Measurements from ENCODE around the gene SRBD1. TPM values are rescaled to one million over a fixed set of nuclear protein-coding genes. Genes with fewer than 3 reads are reported as not detected.

Gene SRBD1
- total RNA-seq, 2 experiments from 2014 or later: 17.6 to 22.2 TPM

- Mint-ChIP-seq H3K4me1 (peaks cover 9% of the 10 kb centered on the region), H3K36me3 (no peaks in the 10 kb centered on the region), H3K27me3 (peaks cover 63% of the 10 kb centered on the region), H3K9me3 (ENCODE audit: low read depth) (no peaks in the 10 kb centered on the region), H3K4me3 (no peak overlapping the region), H3K27ac (no peak overlapping the region)
- DNase-seq (no peak), ATAC-seq (no peak)
- CTCF ChIA-PET: no interaction called here
Observed at GRCh38 chr2:45626387-45627221, 15.5 kb upstream of the SRBD1 start.

- H3K27ac Mint-ChIP-seq: no peak overlapping the region
- no peak overlapping the region for H3K4me3 Mint-ChIP-seq
- ATAC-seq (no peak), DNase-seq (no peak)
- no peaks in the 10 kb centered on the region for H3K36me3 Mint-ChIP-seq
- H3K27me3 Mint-ChIP-seq: peaks cover 56% of the 10 kb centered on the region
- CTCF ChIA-PET: no interaction called here
- peaks cover 9% of the 10 kb centered on the region for H3K4me1 Mint-ChIP-seq
- H3K9me3 Mint-ChIP-seq (ENCODE audit: low read depth): no peaks in the 10 kb centered on the region
Observed at GRCh38 chr2:45625824-45626223, 14.8 kb upstream of the SRBD1 start.

- no peaks in the 10 kb centered on the region for H3K9me3 Mint-ChIP-seq (ENCODE audit: low read depth)
- ATAC-seq (no peak), DNase-seq (no peak)
- no peak overlapping the region for H3K4me3 Mint-ChIP-seq
- CTCF ChIA-PET: no interaction called here
- H3K27me3 Mint-ChIP-seq: peaks cover 46% of the 10 kb centered on the region
- H3K27ac Mint-ChIP-seq: no peak overlapping the region
- H3K4me1 Mint-ChIP-seq: peaks cover 9% of the 10 kb centered on the region
- no peaks in the 10 kb centered on the region for H3K36me3 Mint-ChIP-seq
Observed at GRCh38 chr2:45623098-45623497, 12.0 kb upstream of the SRBD1 start.

- ATAC-seq: peak; percentile 23
- Mint-ChIP-seq H3K4me1 (peaks cover 9% of the 10 kb centered on the region), H3K4me3 (no peak overlapping the region), H3K27me3 (peaks cover 41% of the 10 kb centered on the region), H3K27ac (no peak overlapping the region), H3K9me3 (ENCODE audit: low read depth) (no peaks in the 10 kb centered on the region), H3K36me3 (no peaks in the 10 kb centered on the region)
- CTCF ChIA-PET: no interaction called here
- no peak for DNase-seq
Observed at GRCh38 chr2:45622336-45623075, 11.4 kb upstream of the SRBD1 start.

- no peak overlapping the region for H3K27ac Mint-ChIP-seq
- H3K36me3 Mint-ChIP-seq: no peaks in the 10 kb centered on the region
- H3K4me1 Mint-ChIP-seq: peaks cover 2% of the 10 kb centered on the region
- H3K9me3 Mint-ChIP-seq (ENCODE audit: low read depth): no peaks in the 10 kb centered on the region
- ATAC-seq (no peak), DNase-seq (no peak)
- CTCF ChIA-PET: interaction anchor here (2.0 kb wide), 1 partner anchor 161 kb away, joined by 8 read pairs; no protein-coding TSS in a partner anchor
- H3K4me3 Mint-ChIP-seq: no peak overlapping the region
- peaks cover 10% of the 10 kb centered on the region for H3K27me3 Mint-ChIP-seq
Observed at GRCh38 chr2:45617496-45617895, 6.4 kb upstream of the SRBD1 start.

- H3K4me1 Mint-ChIP-seq: peaks cover 1% of the 10 kb centered on the region
- DNase-seq (no peak), ATAC-seq (no peak)
- H3K27ac Mint-ChIP-seq: no peak overlapping the region
- peaks cover 8% of the 10 kb centered on the region for H3K27me3 Mint-ChIP-seq
- CTCF ChIA-PET: no interaction called here
- H3K4me3 Mint-ChIP-seq: no peak overlapping the region
- H3K9me3 Mint-ChIP-seq (ENCODE audit: low read depth): no peaks in the 10 kb centered on the region
- no peaks in the 10 kb centered on the region for H3K36me3 Mint-ChIP-seq
Observed at GRCh38 chr2:45616658-45617411, 5.8 kb upstream of the SRBD1 start.

GRCh38 chr2:45614871-45615415 is 3.9 kb upstream of the SRBD1 start:
- no peaks in the 10 kb centered on the region for H3K36me3 Mint-ChIP-seq
- no peaks in the 10 kb centered on the region for H3K9me3 Mint-ChIP-seq (ENCODE audit: low read depth)
- ATAC-seq: no peak
- CTCF ChIA-PET: no interaction called here
- H3K27ac Mint-ChIP-seq: no peak overlapping the region
- no peak for DNase-seq
- H3K4me1 Mint-ChIP-seq: peaks cover 8% of the 10 kb centered on the region
- peaks cover 6% of the 10 kb centered on the region for H3K27me3 Mint-ChIP-seq
- no peak overlapping the region for H3K4me3 Mint-ChIP-seq

GRCh38 chr2:45614330-45614729 is 3.3 kb upstream of the SRBD1 start:
- peaks cover 13% of the 10 kb centered on the region for H3K4me1 Mint-ChIP-seq
- DNase-seq (no peak), ATAC-seq (no peak)
- no peak overlapping the region for H3K4me3 Mint-ChIP-seq
- peaks cover 2% of the 10 kb centered on the region for H3K27me3 Mint-ChIP-seq
- H3K9me3 Mint-ChIP-seq (ENCODE audit: low read depth): no peaks in the 10 kb centered on the region
- CTCF ChIA-PET: no interaction called here
- H3K36me3 Mint-ChIP-seq: no peaks in the 10 kb centered on the region
- no peak overlapping the region for H3K27ac Mint-ChIP-seq

GRCh38 chr2:45612731-45613130 is 1.7 kb upstream of the SRBD1 start:
- ATAC-seq (no peak), DNase-seq (no peak)
- H3K27me3 Mint-ChIP-seq: peaks cover 2% of the 10 kb centered on the region
- H3K4me3 Mint-ChIP-seq: no peak overlapping the region
- peaks cover 22% of the 10 kb centered on the region for H3K4me1 Mint-ChIP-seq
- no peak overlapping the region for H3K27ac Mint-ChIP-seq
- CTCF ChIA-PET: no interaction called here
- H3K36me3 Mint-ChIP-seq: no peaks in the 10 kb centered on the region
- H3K9me3 Mint-ChIP-seq (ENCODE audit: low read depth): no peaks in the 10 kb centered on the region

- Mint-ChIP-seq H3K9me3 (ENCODE audit: low read depth) (no peaks in the 10 kb centered on the region), H3K27ac (no peak overlapping the region), H3K4me3 (peak overlapping the region; percentile 95), H3K36me3 (no peaks in the 10 kb centered on the region), H3K4me1 (peaks cover 22% of the 10 kb centered on the region), H3K27me3 (peaks cover 2% of the 10 kb centered on the region)
- CTCF ChIA-PET: no interaction called here
- ATAC-seq: no peak
- no peak for DNase-seq
Observed at GRCh38 chr2:45612285-45612684, 1.2 kb upstream of the SRBD1 start.

GRCh38 chr2:45610281-45611019 is 617 bp downstream of the SRBD1 start:
- Mint-ChIP-seq H3K4me1 (peaks cover 25% of the 10 kb centered on the region), H3K9me3 (ENCODE audit: low read depth) (no peaks in the 10 kb centered on the region), H3K27me3 (no peaks in the 10 kb centered on the region), H3K36me3 (no peaks in the 10 kb centered on the region), H3K4me3 (peak overlapping the region; percentile 95), H3K27ac (peak overlapping the region; percentile 95)
- DNase-seq (peak; percentile 69), ATAC-seq (peak; percentile 76)
- CTCF ChIA-PET: interaction anchor here (1.0 to 2.2 kb wide), 6 partner anchors 12 to 49 kb away, joined by 3 to 9 read pairs (median 3); no protein-coding TSS in a partner anchor

- no peak for ATAC-seq
- H3K4me3 Mint-ChIP-seq: no peak overlapping the region
- peaks cover 17% of the 10 kb centered on the region for H3K36me3 Mint-ChIP-seq
- CTCF ChIA-PET: interaction anchor here (0.8 to 1.7 kb wide), 2 partner anchors 18 to 20 kb away, joined by 3 to 4 read pairs; no protein-coding TSS in a partner anchor
- peaks cover 25% of the 10 kb centered on the region for H3K4me1 Mint-ChIP-seq
- no peak for DNase-seq
- no peaks in the 10 kb centered on the region for H3K27me3 Mint-ChIP-seq
- H3K27ac Mint-ChIP-seq: no peak overlapping the region
- H3K9me3 Mint-ChIP-seq (ENCODE audit: low read depth): no peaks in the 10 kb centered on the region
Observed at GRCh38 chr2:45607701-45608100, 3.4 kb downstream of the SRBD1 start.

Measured in activated CD8-positive, alpha-beta memory T cell treated with anti-CD3 and anti-CD28 coated beads, Interleukin-2, amount 10 ng/mL, durations not matched to agents 7 days and 5 days (primary cell).